Smooth muscle cell (in vitro differentiated cells): ENCODE measurements around the gene TELO2. TPM values are rescaled to one million over a fixed set of nuclear protein-coding genes. Genes with fewer than 3 reads are reported as not detected.
"Not testable (repeated sequence)": the region's sequence is repeated elsewhere in the genome, so short reads cannot be mapped to it uniquely, and the experiment has no call there.

Source experiments
- DNase-seq: peaks from one replicate; lab custom pipeline; 2025; ENCODE audit not compliant: unreplicated experiment; lab: John Stamatoyannopoulos, UW
- H2AFZ ChIP-seq: fragments of 200-600 bp; sonication (generic); 2 replicates; pipeline ENCODE4 v1.6.0; 2016; ENCODE audit warnings: antibody characterized with exemption, low read depth, mild to moderate bottlenecking
- H3F3A ChIP-seq: fragments of 200-600 bp; sonication (generic); 2 replicates; pipeline ENCODE4 v1.6.0; 2017; ENCODE audit warnings: antibody characterized with exemption, low read depth
- H3K27ac ChIP-seq: fragments of 200-600 bp; sonication (generic); 2 replicates; pipeline ENCODE4 v1.5.1; 2016; ENCODE audit warnings: low read depth, mild to moderate bottlenecking
- H3K27me3 ChIP-seq: fragments of 200-600 bp; sonication (generic); 2 replicates; pipeline ENCODE4 v1.6.1; 2016; ENCODE audit warnings: low read depth, mild to moderate bottlenecking
- H3K36me3 ChIP-seq: fragments of 200-600 bp; sonication (generic); 2 replicates; pipeline ENCODE4 v1.5.1; 2016; ENCODE audit warnings: low read depth
- H3K4me1 ChIP-seq: fragments of 200-600 bp; sonication (generic); 2 replicates; pipeline ENCODE4 v1.5.1; 2016; ENCODE audit warnings: low read depth
- H3K4me2 ChIP-seq: fragments of 200-600 bp; sonication (generic); 2 replicates; pipeline ENCODE4 v1.6.0; 2016; ENCODE audit warnings: mild to moderate bottlenecking
- H3K4me3 ChIP-seq: fragments of 200-600 bp; sonication (generic); 2 replicates; pipeline ENCODE4 v1.5.1; 2016; ENCODE audit warnings: mild to moderate bottlenecking
- H3K79me2 ChIP-seq: fragments of 200-600 bp; sonication (generic); 2 replicates; pipeline ENCODE4 v1.6.0; 2016; ENCODE audit warnings: low read depth, mild to moderate bottlenecking
- H3K9ac ChIP-seq: fragments of 200-600 bp; sonication (generic); 2 replicates; pipeline ENCODE4 v1.6.0; 2016; ENCODE audit warnings: low read depth
- H3K9me3 ChIP-seq: fragments of 200-600 bp; sonication (generic); replicated peaks from 2 replicates; pipeline ENCODE4 v1.5.1; 2016; ENCODE audit warnings: low read depth
- H4K20me1 ChIP-seq: fragments of 200-600 bp; sonication (generic); 2 replicates; pipeline ENCODE4 v1.6.0; 2016; ENCODE audit warnings: low read depth
- WGBS: methylation state at CpG from one replicate; pipeline ENCODE4 v1.1.7; 2016; ENCODE audit warnings: low lambda C conversion rate; 5-methylcytosine and 5-hydroxymethylcytosine counted together
- polyA plus RNA-seq: library from polyadenylated mRNA; unstranded; fragments of >200 nt; fragmentation: Nextera tagmentation; extraction: Ambion mirVana; gene quantifications from 2 replicates; pipeline ENCODE4 v1.2.1, GENCODE V29; 2016
- total RNA-seq: library from RNA; depleted of rRNA; stranded (reverse); fragments of >200 nt; gene quantifications from 2 replicates; pipeline ENCODE4 v1.2.3, GENCODE V29; 2014
- TF ChIP-seq, protein P1 (sequence below): fragments of 200-600 bp; sonication (generic); IDR thresholded peaks from 2 replicates; pipeline ENCODE4 v1.5.1; 2017; ENCODE audit warnings: borderline replicate concordance, mild to moderate bottlenecking, antibody characterized with exemption; ENCODE audit not compliant: insufficient read depth, poor library complexity, severe bottlenecking

The TELO2 gene
- total and polyA plus RNA-seq, 2 experiments from 2014 or later, result 6.5 to 22.9 TPM

DNA sequence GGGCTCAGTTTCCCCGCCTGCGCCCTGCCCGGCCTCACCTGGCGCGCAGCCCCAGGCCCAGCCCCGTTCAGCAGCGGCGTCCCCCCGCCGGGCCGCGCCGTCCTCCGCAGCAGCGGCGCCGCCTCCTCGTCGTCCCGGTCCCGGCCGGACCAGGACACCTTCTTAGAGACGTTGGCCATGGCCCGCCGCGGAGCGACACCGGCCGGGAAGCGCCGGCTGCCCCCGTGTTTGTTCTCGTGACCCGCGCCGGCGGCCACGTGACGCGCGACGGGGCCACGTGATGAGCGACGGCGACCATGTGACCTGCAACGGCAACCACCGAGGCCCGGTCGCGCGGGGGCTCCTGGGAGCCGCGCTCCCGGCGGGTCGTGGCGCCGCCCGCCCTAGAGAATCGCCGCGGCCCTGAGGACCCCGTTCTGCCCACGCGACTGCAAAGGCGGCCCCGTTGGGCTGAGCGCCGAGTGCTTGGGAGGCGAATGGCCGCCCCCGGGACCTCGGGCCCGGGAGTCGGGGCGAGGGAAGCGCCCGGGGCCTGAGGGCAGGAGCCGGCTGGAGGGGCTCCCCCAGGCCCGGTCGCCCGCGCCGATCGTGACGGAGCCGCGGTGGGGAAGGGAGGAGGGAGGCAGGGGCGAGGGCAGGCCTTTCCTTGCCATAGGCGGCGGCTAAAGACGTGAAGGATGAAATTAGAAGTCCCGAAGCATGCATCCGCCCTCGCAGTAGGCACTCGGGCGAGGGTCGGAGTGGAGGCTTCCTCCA, 18.2 kb upstream of the TELO2 start, which contains the start of gene CLCN7:
Gene CLCN7, minus strand, starts transcription at position 233 of the 756 bp plus-strand sequence. Its CDS starts 54 bp downstream, at position 179.
- peaks cover 39% of the 10 kb centered on the region for H3K79me2 ChIP-seq
- H4K20me1 ChIP-seq, result no peaks in the 10 kb centered on the region
- H3K27ac ChIP-seq, result peak within 1 kb of the TSS; percentile 67
- H3K27me3 ChIP-seq, result no peaks in the 10 kb centered on the region
- DNase-seq, result peak; percentile 57
- no peaks in the 10 kb centered on the region for H3F3A ChIP-seq
- peak within 1 kb of the TSS; percentile 98 for H2AFZ ChIP-seq
- 4% methylated on average over 77 of the region's 99 CpGs for WGBS
- TF ChIP-seq, protein P1, sequence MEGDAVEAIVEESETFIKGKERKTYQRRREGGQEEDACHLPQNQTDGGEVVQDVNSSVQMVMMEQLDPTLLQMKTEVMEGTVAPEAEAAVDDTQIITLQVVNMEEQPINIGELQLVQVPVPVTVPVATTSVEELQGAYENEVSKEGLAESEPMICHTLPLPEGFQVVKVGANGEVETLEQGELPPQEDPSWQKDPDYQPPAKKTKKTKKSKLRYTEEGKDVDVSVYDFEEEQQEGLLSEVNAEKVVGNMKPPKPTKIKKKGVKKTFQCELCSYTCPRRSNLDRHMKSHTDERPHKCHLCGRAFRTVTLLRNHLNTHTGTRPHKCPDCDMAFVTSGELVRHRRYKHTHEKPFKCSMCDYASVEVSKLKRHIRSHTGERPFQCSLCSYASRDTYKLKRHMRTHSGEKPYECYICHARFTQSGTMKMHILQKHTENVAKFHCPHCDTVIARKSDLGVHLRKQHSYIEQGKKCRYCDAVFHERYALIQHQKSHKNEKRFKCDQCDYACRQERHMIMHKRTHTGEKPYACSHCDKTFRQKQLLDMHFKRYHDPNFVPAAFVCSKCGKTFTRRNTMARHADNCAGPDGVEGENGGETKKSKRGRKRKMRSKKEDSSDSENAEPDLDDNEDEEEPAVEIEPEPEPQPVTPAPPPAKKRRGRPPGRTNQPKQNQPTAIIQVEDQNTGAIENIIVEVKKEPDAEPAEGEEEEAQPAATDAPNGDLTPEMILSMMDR, result no peak
- no peaks in the 10 kb centered on the region for H3K9me3 ChIP-seq
- H3K36me3 ChIP-seq, result no peaks in the 10 kb centered on the region
- peak within 1 kb of the TSS; percentile 94 for H3K4me2 ChIP-seq
- peaks cover 7% of the 10 kb centered on the region for H3K4me1 ChIP-seq
- H3K9ac ChIP-seq, result peak within 1 kb of the TSS; percentile 95
- H3K4me3 ChIP-seq, result peak within 1 kb of the TSS; percentile 77

DNA sequence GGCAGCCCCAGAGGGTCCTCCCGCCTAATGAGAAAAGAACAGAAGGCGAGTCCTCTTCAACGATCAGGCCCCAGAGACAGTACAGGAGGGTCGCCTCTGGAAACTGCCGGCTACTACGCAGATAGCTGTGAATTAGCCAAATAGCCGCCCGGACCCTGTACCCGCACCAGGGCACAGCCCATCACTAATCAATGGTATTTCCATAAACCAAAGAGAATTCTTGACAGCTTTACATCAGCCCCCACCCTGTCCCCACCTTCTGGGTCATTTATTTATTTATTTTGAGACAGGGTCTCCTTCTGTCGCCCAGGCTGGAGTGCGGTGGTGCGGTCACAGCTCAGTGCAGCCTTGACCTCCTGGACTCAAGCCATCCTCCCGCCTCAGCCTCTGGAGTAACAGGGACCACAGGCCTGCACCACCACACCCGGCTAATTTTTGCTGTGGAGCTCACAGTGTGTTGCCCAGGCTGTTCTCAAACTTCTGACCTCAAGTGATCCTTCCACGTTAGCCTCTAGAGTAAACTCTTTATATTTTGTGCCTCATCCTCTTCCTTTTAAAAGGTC, 17.5 kb upstream of the TELO2 start:
- H3K27me3 ChIP-seq, result no peaks in the 10 kb centered on the region
- peak overlapping the region; percentile 77 for H3K4me3 ChIP-seq
- H3K79me2 ChIP-seq, result peaks cover 37% of the 10 kb centered on the region
- H3K4me2 ChIP-seq, result peak overlapping the region; percentile 94
- peak overlapping the region; percentile 98 for H2AFZ ChIP-seq
- peak overlapping the region; percentile 67 for H3K27ac ChIP-seq
- no peak for DNase-seq
- H3K9me3 ChIP-seq, result no peaks in the 10 kb centered on the region
- 82% methylated on average over 15 of the region's 15 CpGs for WGBS
- H3K4me1 ChIP-seq, result peaks cover 7% of the 10 kb centered on the region
- TF ChIP-seq, protein P1, result no peak
- H3K9ac ChIP-seq, result peak overlapping the region; percentile 95
- H3K36me3 ChIP-seq, result no peaks in the 10 kb centered on the region
- no peaks in the 10 kb centered on the region for H3F3A ChIP-seq
- no peaks in the 10 kb centered on the region for H4K20me1 ChIP-seq

DNA sequence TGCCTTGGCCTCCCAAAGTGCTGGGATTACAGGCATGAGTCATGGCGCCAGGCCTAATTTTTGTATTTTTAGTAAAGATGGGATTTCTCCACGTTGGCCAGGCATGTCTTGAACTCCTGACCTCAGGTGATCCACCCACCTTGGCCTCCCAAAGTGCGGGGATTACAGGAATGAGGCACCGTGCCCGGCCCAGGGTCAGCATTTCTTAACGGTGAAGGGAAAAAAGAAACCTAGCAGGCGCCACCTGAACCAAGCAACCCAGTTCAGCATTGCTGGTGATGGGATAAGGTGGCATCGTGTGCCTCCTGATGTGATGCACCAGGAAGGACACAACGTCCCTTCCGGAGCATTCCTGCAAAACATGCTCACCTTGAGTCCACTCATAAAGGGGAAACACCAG, 16.1 kb upstream of the TELO2 start:
- H4K20me1 ChIP-seq, result no peaks in the 10 kb centered on the region

DNA sequence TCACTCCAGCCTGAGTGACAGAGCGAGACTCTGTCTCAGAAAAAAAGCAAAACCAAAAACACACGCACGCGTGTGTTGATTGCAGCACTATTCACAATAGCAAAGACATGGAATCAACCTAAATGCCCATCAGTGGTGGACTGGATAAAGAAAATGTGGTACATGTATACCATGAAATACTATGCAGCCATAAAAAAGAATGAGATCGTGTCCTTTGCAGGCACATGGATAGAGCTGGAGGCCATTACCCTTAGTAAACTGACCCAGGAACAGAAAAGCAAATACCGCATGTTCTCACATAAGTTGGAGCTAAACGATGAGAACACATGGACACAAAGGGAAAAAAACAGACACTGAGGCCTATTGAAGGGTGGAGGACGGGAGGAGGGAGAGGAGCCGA, 14.2 kb upstream of the TELO2 start:
- not testable (repeated sequence) for H3F3A ChIP-seq, H3K79me2 ChIP-seq, H3K4me2 ChIP-seq, H3K36me3 ChIP-seq, H2AFZ ChIP-seq, H3K27ac ChIP-seq, H3K27me3 ChIP-seq, H3K9ac ChIP-seq, H3K4me1 ChIP-seq, DNase-seq, H3K4me3 ChIP-seq, H3K9me3 ChIP-seq, H4K20me1 ChIP-seq
- WGBS, result 95% methylated on average over 9 of the region's 9 CpGs

More for the DNA sequence above, 16.1 kb upstream of the TELO2 start:
- no peaks in the 10 kb centered on the region for H3K36me3 ChIP-seq
- no peak overlapping the region for H3K4me2 ChIP-seq
- TF ChIP-seq, protein P1, result no peak
- H3K27me3 ChIP-seq, result no peaks in the 10 kb centered on the region
- H3K9ac ChIP-seq, result no peak overlapping the region
- no peaks in the 10 kb centered on the region for H3F3A ChIP-seq
- peaks cover 26% of the 10 kb centered on the region for H3K79me2 ChIP-seq
- DNase-seq, result no peak
- no peak overlapping the region for H3K27ac ChIP-seq
- no peaks in the 10 kb centered on the region for H3K9me3 ChIP-seq
- WGBS, result 96% methylated on average over 10 of the region's 10 CpGs
- H3K4me1 ChIP-seq, result peaks cover 7% of the 10 kb centered on the region
- no peak overlapping the region for H2AFZ ChIP-seq
- no peak overlapping the region for H3K4me3 ChIP-seq
